Coronary artery (tissue), 2 donors: ENCODE measurements around the gene MYRIP.

ENCODE experiments used
- DNase-seq: peaks from one replicate; pipeline ENCODE4 v3.0.0-alpha.2; 2017; ENCODE audit warnings: low spot score
- H3K27ac ChIP-seq, 2 donors: fragments of 200-600 bp; sonication (generic); one replicate each; pipeline ENCODE4 v1.5.1; 2016 to 2019
- H3K4me3 ChIP-seq: fragments of 200-600 bp; sonication (generic); 2 replicates; pipeline ENCODE4 v1.5.1; 2016; ENCODE audit warnings: mild to moderate bottlenecking, moderate library complexity
- CTCF ChIP-seq: fragments of 200-600 bp; sonication (generic); IDR thresholded peaks from one replicate; pipeline ENCODE4 v1.5.1; 2019; ENCODE audit warnings: antibody characterized with exemption

Gene MYRIP

DNA sequence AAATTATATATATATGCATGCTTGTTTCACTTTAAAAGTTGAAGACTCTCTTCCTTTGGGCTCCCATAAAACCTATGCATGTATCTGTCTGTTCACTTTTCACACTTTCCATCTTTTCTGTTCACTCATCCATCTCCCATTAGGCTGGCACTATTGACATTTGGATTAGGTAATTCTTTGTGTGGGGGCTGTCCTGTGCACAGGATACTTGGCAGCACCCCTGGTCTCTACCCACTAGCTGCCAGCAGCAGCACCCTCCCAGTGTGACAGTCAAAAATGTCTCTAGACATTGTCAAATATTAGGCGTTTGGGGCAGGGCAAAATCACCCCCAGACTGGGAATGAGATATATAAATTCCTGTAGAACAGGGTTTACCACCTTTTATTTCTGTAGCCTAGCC is 427.8 kb downstream of the MYRIP start:
- no peak for DNase-seq
- no peak overlapping the region for H3K4me3 ChIP-seq
- H3K27ac ChIP-seq = no peak overlapping the region
- no peak for TF ChIP-seq CTCF

GRCh38 chr3:40237889-40238571 is 428.6 kb downstream of the MYRIP start:
- no peak overlapping the region for H3K4me3 ChIP-seq
- H3K27ac ChIP-seq = no peak overlapping the region
- DNase-seq = no peak
- TF ChIP-seq CTCF = no peak

DNA sequence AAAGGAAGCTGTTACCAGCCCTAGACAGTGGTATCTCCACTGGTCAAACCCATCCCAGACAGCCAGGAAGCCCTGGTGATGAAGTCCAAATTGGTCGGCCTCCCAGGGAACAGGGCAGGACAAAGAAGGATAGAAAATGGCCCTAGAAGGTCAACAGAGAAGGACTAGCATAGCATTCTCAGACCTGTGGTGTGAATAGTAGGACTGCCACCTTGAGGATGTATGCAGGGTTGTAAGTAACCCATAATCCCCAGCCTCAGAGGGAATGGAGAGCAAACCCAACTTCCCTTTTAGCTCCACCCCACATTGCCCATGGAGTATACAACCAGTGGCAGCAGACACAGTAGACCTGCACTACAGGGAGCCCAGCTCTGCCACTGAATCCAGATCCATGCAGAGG is 431.5 kb downstream of the MYRIP start:
- no peak for DNase-seq
- TF ChIP-seq CTCF = no peak
- Histone ChIP-seq H3K27ac (no peak overlapping the region), H3K4me3 (no peak overlapping the region)

DNA sequence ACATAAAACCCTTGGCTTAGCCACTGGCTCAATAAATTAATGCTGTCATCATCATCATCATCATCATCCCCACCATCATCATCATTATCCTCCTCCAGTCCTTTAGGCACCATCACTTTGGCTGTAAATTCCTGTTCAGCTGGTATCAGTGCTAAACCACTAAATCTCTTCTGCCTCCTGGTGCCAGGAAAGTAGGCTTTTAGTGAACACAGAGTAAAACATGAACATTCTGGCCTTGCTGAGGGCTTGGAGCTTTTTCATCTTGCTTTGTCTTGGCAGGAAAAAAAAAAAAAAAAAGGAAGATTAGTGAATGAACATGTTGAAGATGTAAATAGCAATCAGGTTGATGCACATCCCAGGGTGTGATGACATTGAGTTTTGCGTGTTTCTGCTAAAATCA is 432.8 kb downstream of the MYRIP start:
- Histone ChIP-seq H3K4me3 (no peak overlapping the region), H3K27ac (no peak overlapping the region)
- DNase-seq = no peak
- TF ChIP-seq CTCF = no peak

- TF ChIP-seq CTCF = no peak
- Histone ChIP-seq H3K4me3 (no peak overlapping the region), H3K27ac (no peak overlapping the region)
- no peak for DNase-seq
Measured at GRCh38 chr3:40242638-40243037, 433.2 kb downstream of the MYRIP start.

DNA sequence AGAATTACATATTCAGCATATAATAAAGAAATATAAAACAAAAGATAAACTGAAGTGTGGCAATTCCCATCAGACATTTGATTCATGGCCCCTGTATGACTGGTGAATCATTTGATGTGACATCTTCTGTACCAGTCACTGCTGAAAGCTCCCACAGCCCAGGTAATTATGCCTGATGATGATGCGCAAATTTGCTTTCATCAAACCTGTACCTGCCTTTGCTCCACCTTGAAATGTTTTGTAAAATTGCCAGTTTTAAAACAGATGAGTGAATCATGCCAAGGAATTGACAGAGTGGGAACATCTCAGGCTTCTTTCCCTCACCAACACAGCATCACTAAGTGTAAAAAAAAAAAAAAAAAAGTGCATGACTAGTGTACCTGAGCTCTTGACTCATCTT is 433.6 kb downstream of the MYRIP start:
- no peak overlapping the region for H3K4me3 ChIP-seq
- no peak for TF ChIP-seq CTCF
- DNase-seq = no peak

DNA sequence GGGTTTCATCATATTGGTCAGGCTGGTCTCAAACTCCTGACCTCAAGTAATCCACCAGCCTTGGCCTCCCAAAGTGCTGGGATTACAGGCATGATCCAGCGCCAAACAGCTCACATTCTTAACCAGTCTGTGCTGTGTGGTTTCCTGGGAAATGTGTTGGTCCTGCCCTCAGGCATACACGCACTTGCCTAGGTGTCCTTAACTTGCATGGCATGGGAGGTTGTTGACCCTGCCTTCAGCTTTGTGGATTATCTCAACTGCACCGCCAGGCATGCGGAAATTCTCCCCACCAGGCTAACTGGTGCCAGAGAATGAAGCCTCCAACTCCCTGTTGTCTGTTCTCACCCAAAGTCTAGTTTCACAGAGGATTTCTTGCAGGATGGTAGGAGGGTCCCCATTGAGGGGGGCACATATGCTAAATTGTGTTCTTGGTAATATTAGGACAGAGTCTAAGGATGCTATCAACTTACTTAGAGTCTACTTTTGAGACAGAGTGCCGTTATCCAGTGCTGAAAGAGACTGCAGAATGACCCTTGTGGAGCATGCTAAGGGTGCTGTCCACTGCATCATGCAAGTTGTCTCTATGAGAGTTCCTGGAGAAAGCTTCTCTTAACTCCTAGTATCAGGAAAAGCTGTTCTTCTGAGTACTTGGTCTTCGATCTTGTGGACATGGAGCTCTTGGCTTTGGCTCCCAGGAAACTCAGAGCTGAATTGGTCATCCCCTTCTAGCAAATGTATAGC is 438.5 kb downstream of the MYRIP start:
- no peak for DNase-seq
- no peak for TF ChIP-seq CTCF
- no peak overlapping the region for H3K27ac ChIP-seq
- no peak overlapping the region for H3K4me3 ChIP-seq

More for the DNA sequence above, 433.6 kb downstream of the MYRIP start:
- no peak overlapping the region for H3K27ac ChIP-seq
